Panc1 (cell line): ENCODE results near the gene PRKAG2. TPM values are rescaled to one million over a fixed set of nuclear protein-coding genes. Genes with fewer than 3 reads are reported as not detected.

Experiments used
- ATAC-seq: fragments of 200-7000 bp; cut with Tn5 transposase; 2 replicates; pipeline ENCODE4 v1.9.1; 2020; ENCODE audit warnings: mild to moderate bottlenecking, moderate library complexity
- BruUV-seq: library from RNA; stranded (reverse); fragments of 400-500 nt; replicated peaks from 2 replicates; lab custom pipeline; 2021; lab: Mats Ljungman, UMichigan
- CTCF ChIA-PET: fragments of 300-600 bp; sonication (Branson Sonifier 250); formaldehyde crosslinking; loops from one replicate; lab custom pipeline; 2022; ENCODE audit warnings: antibody characterized with exemption; lab: Charles Lee
- POLR2A ChIA-PET: fragments of 300-600 bp; sonication (Branson Sonifier 250); formaldehyde crosslinking; loops from one replicate; lab custom pipeline; 2022; ENCODE audit warnings: antibody characterized with exemption; lab: Charles Lee
- DNase-seq: peaks from one replicate; pipeline ENCODE4 v3.0.0-alpha.2; 2010; ENCODE audit warnings: low read depth, low spot score
- H3K27ac ChIP-seq: 2 replicates; pipeline ENCODE4 v1.5.1; 2011; ENCODE audit warnings: mild to moderate bottlenecking, low read length, inconsistent platforms
- H3K27me3 ChIP-seq: fragments of 200-500 bp; sonication (Bioruptor generic); 2 replicates; pipeline ENCODE4 v1.6.0; 2014; ENCODE audit warnings: low read length, inconsistent platforms; ENCODE audit not compliant: control insufficient read depth, insufficient read depth
- H3K36me3 ChIP-seq: fragments of 200-500 bp; sonication (Bioruptor generic); 2 replicates; pipeline ENCODE4 v1.5.1; 2014; ENCODE audit warnings: inconsistent platforms, mild to moderate bottlenecking, low read length, moderate library complexity; ENCODE audit not compliant: control insufficient read depth, insufficient read depth
- H3K4me1 ChIP-seq: 2 replicates; pipeline ENCODE4 v1.5.1; 2011; ENCODE audit warnings: inconsistent platforms, mild to moderate bottlenecking, low read length, moderate library complexity; ENCODE audit not compliant: control insufficient read depth, insufficient read depth
- H3K4me3 ChIP-seq, 2 experiments: 2 replicates each; pipeline ENCODE4 v1.5.1; 2011 to 2012; ENCODE audit warnings: low read depth in 2 of 2, low read length in 2 of 2, mild to moderate bottlenecking in 2 of 2, inconsistent platforms in 1 of 2, moderate library complexity in 1 of 2
- H3K9me3 ChIP-seq: fragments of 200-500 bp; sonication (Bioruptor generic); 2 replicates; pipeline ENCODE4 v1.5.1; 2014; ENCODE audit warnings: low read depth, mild to moderate bottlenecking, inconsistent platforms, low read length, moderate library complexity; ENCODE audit not compliant: control insufficient read depth, insufficient read depth
- POLR2AphosphoS5 ChIP-seq: IDR thresholded peaks from 2 replicates; pipeline ENCODE4 v1.6.1; 2012; ENCODE audit warnings: mild to moderate bottlenecking, low read depth, low read length, moderate library complexity
- SIN3A ChIP-seq: IDR thresholded peaks from 2 replicates; pipeline ENCODE4 v1.6.1; 2012; ENCODE audit warnings: low read depth, mild to moderate bottlenecking, low read length, moderate library complexity, borderline replicate concordance; ENCODE audit not compliant: insufficient read depth
- TCF7L2 ChIP-seq: IDR thresholded peaks from 2 replicates; pipeline ENCODE4 v1.6.1; 2011; ENCODE audit warnings: mild to moderate bottlenecking, low read depth, low read length, inconsistent platforms
- in situ Hi-C: cut with HindIII; loops from 2 replicates; pipeline ENCODE4 v1.10.0; 2016; ENCODE audit warnings: low sequenced_read_pairs, low pct_unique_long_range_greater_than_20kb
- intact Hi-C: fragments of 100-400 bp; cut with micrococcal nuclease; formaldehyde crosslinking; loops from one replicate; pipeline ENCODE4 v1.10.0; 2022; ENCODE audit not compliant: unreplicated experiment
- total RNA-seq: library from RNA; stranded (reverse); gene quantifications from one replicate; pipeline ENCODE4 v1.2.1, GENCODE V29; 2021; ENCODE audit not compliant: unreplicated experiment
- TF ChIP-seq, protein P1 (sequence below): fragments of 450-650 bp; IDR thresholded peaks from 2 replicates; pipeline ENCODE4 v1.5.1; 2017; ENCODE audit warnings: mild to moderate bottlenecking
- TF ChIP-seq, protein P2 (sequence below), 2 experiments: IDR thresholded peaks; 2 replicates each; pipeline ENCODE4 v1.6.1; 2011 to 2012; ENCODE audit warnings: low read depth in 2 of 2, control low read depth in 1 of 2, low read length in 1 of 2, mild to moderate bottlenecking in 1 of 2, moderate library complexity in 1 of 2; ENCODE audit not compliant: insufficient read depth in 1 of 2

PRKAG2 gene
- total RNA-seq, 1 experiment from 2014 or later: 71.6 TPM

DNA sequence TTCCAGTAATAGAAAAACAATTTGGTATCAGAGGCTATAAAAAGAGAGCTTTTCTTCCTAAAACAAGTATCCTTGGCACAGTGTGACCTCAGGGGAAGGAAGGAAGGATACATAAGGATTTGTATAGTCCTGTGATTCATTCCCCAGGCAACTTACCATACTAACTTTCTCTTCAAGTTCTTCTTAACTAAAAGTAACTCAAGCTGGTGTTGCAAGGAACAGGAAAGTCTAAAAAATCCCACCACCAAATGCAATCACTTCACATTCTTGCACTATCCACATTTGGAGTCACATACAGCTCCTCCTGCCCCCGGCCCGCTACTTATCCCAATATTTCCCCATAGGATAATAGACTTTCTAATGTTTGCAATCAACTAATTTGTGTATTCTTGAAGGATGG, 84.8 kb downstream of the PRKAG2 start:
- ChIA-PET POLR2A (no interaction called here), CTCF (interaction anchor here (0.9 kb wide), 1 partner anchor 9 kb away, joined by 6 read pairs; no protein-coding TSS in a partner anchor)
- no peaks in the 10 kb centered on the region for H3K9me3 ChIP-seq
- in situ Hi-C loops: no loop called here
- no peaks in the 10 kb centered on the region for H3K36me3 ChIP-seq
- TF ChIP-seq POLR2AphosphoS5 (no peak), TCF7L2 (no peak)
- H3K4me1 ChIP-seq: peaks cover 6% of the 10 kb centered on the region
- no peaks in the 10 kb centered on the region for H3K27me3 ChIP-seq
- no TSS peak for BruUV-seq
- intact Hi-C loops: no loop called here
- DNase-seq (no peak), ATAC-seq (no peak)
- H3K27ac ChIP-seq: no peak overlapping the region
- H3K4me3 ChIP-seq: no peak overlapping the region

DNA sequence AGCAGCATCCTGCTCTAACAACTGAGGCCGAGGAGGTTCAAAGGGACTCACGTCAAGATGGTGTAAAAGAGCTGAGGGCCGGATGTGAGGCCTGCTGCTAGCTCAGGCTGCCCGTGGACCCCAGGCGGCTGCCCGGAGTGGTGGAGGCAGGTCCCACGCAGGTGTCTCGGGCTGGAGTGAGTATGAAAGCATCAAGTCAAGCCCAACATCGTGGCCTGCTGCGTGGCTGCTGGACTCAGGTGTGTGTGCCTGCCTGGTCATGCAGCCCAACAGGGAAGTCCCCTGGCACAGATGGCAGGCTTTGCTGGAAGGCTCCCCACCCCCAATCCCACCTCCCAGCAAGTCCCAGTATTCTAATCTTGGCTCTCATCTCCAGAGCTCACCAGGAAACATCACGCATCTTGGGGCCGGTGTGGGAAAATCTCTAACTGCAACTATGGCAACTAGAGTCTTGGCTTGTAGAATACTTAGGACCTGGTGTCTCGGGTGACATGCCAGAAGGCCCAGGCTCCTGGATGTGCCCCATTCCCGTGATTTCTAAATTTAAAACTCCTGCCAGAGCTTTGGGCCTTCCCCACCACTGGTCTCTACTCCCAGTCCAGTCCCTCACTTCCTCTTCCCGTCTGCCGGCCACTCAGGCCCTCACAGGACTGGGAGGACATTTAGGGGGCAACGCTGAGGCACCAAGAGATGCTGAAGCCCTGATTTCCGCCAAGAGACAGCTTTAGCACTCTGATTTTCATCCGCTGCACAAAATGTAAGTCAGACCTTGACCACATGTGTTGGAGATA, 85.9 kb downstream of the PRKAG2 start:
- no TSS peak for BruUV-seq
- Histone ChIP-seq H3K27ac (no peak overlapping the region), H3K4me3 (no peak overlapping the region), H3K4me1 (peaks cover 2% of the 10 kb centered on the region; the same call in 1 of the 2 replicates), H3K27me3 (no peaks in the 10 kb centered on the region), H3K36me3 (no peaks in the 10 kb centered on the region), H3K9me3 (no peaks in the 10 kb centered on the region)
- intact Hi-C loops: no loop called here
- TF ChIP-seq, protein P1, sequence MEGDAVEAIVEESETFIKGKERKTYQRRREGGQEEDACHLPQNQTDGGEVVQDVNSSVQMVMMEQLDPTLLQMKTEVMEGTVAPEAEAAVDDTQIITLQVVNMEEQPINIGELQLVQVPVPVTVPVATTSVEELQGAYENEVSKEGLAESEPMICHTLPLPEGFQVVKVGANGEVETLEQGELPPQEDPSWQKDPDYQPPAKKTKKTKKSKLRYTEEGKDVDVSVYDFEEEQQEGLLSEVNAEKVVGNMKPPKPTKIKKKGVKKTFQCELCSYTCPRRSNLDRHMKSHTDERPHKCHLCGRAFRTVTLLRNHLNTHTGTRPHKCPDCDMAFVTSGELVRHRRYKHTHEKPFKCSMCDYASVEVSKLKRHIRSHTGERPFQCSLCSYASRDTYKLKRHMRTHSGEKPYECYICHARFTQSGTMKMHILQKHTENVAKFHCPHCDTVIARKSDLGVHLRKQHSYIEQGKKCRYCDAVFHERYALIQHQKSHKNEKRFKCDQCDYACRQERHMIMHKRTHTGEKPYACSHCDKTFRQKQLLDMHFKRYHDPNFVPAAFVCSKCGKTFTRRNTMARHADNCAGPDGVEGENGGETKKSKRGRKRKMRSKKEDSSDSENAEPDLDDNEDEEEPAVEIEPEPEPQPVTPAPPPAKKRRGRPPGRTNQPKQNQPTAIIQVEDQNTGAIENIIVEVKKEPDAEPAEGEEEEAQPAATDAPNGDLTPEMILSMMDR: no peak
- TF ChIP-seq SIN3A: no peak
- no peak for TF ChIP-seq TCF7L2
- TF ChIP-seq POLR2AphosphoS5: no peak
- TF ChIP-seq, protein P2, sequence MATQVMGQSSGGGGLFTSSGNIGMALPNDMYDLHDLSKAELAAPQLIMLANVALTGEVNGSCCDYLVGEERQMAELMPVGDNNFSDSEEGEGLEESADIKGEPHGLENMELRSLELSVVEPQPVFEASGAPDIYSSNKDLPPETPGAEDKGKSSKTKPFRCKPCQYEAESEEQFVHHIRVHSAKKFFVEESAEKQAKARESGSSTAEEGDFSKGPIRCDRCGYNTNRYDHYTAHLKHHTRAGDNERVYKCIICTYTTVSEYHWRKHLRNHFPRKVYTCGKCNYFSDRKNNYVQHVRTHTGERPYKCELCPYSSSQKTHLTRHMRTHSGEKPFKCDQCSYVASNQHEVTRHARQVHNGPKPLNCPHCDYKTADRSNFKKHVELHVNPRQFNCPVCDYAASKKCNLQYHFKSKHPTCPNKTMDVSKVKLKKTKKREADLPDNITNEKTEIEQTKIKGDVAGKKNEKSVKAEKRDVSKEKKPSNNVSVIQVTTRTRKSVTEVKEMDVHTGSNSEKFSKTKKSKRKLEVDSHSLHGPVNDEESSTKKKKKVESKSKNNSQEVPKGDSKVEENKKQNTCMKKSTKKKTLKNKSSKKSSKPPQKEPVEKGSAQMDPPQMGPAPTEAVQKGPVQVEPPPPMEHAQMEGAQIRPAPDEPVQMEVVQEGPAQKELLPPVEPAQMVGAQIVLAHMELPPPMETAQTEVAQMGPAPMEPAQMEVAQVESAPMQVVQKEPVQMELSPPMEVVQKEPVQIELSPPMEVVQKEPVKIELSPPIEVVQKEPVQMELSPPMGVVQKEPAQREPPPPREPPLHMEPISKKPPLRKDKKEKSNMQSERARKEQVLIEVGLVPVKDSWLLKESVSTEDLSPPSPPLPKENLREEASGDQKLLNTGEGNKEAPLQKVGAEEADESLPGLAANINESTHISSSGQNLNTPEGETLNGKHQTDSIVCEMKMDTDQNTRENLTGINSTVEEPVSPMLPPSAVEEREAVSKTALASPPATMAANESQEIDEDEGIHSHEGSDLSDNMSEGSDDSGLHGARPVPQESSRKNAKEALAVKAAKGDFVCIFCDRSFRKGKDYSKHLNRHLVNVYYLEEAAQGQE (IDR thresholded peaks at IDR 0.05; ENCODE audit: insufficient read depth in 1 of 2, low read depth in 2 of 2, low read length in 1 of 2): no peak
- in situ Hi-C loops: no loop called here
- ATAC-seq (no peak), DNase-seq (no peak)
- POLR2A ChIA-PET: no interaction called here
- CTCF ChIA-PET: interaction anchor here (0.9 kb wide), 1 partner anchor 8 kb away, joined by 6 read pairs; no protein-coding TSS in a partner anchor
